Muscle layer of duodenum (tissue), 2 donors: ENCODE results near the gene CNTNAP2.

Experiments used
- H3K27ac ChIP-seq: one replicate; pipeline ENCODE4 v1.7.0; 2013; ENCODE audit warnings: mild to moderate bottlenecking, low read length
- H3K27me3 ChIP-seq: one replicate; pipeline ENCODE4 v1.7.0; 2013; ENCODE audit warnings: low read depth, mild to moderate bottlenecking, control low read depth, low read length
- H3K36me3 ChIP-seq, 2 donors: one replicate each; pipeline ENCODE4 v1.7.0; 2013; ENCODE audit warnings: low read length in 2 of 2, control low read depth in 1 of 2, mild to moderate bottlenecking in 1 of 2; ENCODE audit not compliant: insufficient read depth in 2 of 2, control insufficient read depth in 1 of 2
- H3K4me1 ChIP-seq, 2 donors: one replicate each; pipeline ENCODE4 v1.7.0; 2013; ENCODE audit warnings: low read length in 2 of 2, mild to moderate bottlenecking in 2 of 2, control low read depth in 1 of 2, moderate library complexity in 1 of 2; ENCODE audit not compliant: insufficient read depth in 2 of 2, control insufficient read depth in 1 of 2
- H3K4me3 ChIP-seq, 2 donors: one replicate each; pipeline ENCODE4 v1.7.0; 2013; ENCODE audit warnings: low read length in 2 of 2, low read depth in 1 of 2, mild to moderate bottlenecking in 1 of 2
- H3K9me3 ChIP-seq, 2 donors: one replicate each; pipeline ENCODE4 v1.7.0; 2013; ENCODE audit warnings: low read length in 2 of 2, control low read depth in 1 of 2, mild to moderate bottlenecking in 1 of 2; ENCODE audit not compliant: control insufficient read depth in 1 of 2
- donor health status: healthy.

CNTNAP2 gene

DNA sequence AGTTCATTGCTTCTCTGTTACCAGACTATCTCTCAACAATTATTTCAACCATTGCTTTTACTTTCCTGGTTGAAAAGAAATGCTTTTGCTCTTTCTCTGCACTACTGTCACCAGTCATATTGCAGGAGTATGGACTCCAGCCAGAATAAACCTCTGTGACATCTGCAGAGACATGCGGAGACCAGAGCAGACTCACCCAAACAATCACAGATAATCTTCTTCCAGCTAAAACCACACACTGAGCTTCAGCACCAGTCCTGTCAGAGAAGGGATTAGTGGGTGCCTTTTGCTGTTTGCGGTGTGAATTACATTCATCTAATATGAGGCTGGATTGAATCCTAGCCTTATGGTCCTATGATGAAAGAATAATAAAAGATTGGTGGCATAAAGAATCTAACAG is 258.6 kb downstream of the CNTNAP2 start:
- no peaks in the 10 kb centered on the region for H3K27me3 ChIP-seq
- H3K27ac ChIP-seq: no peak overlapping the region
- H3K4me3 ChIP-seq: no peak overlapping the region
- H3K4me1 ChIP-seq: no peaks in the 10 kb centered on the region
- no peaks in the 10 kb centered on the region for H3K36me3 ChIP-seq
- H3K9me3 ChIP-seq: no peaks in the 10 kb centered on the region

- Histone ChIP-seq H3K4me3 (no peak overlapping the region), H3K27me3 (no peaks in the 10 kb centered on the region), H3K27ac (no peak overlapping the region), H3K36me3 (no peaks in the 10 kb centered on the region), H3K9me3 (no peaks in the 10 kb centered on the region), H3K4me1 (no peaks in the 10 kb centered on the region)
These were observed 261.6 kb downstream of the CNTNAP2 start for GRCh38 chr7:146378196-146378595.

DNA sequence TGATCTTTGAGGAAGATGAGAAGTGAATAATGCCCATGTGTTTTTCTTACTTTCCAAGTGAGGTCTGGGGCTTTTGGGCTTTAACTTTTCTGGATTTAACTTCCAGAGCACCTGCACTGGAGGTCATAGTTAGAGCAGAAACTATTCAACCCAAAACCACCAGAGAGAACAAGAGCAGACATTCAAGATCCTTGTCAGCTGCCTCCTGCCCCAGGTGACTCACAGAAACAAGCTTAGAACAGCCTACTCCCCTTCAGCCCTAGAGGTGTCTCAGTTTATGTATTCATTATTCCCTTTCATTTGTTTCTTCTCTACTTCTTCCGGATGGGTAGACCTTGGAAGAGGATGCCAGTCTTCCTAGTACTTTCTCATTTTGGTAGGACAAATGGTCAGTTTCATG is 270.5 kb downstream of the CNTNAP2 start:
- no peaks in the 10 kb centered on the region for H3K9me3 ChIP-seq
- no peak overlapping the region for H3K27ac ChIP-seq
- H3K36me3 ChIP-seq: no peaks in the 10 kb centered on the region
- no peak overlapping the region for H3K4me3 ChIP-seq
- no peaks in the 10 kb centered on the region for H3K4me1 ChIP-seq
- H3K27me3 ChIP-seq: no peaks in the 10 kb centered on the region

DNA sequence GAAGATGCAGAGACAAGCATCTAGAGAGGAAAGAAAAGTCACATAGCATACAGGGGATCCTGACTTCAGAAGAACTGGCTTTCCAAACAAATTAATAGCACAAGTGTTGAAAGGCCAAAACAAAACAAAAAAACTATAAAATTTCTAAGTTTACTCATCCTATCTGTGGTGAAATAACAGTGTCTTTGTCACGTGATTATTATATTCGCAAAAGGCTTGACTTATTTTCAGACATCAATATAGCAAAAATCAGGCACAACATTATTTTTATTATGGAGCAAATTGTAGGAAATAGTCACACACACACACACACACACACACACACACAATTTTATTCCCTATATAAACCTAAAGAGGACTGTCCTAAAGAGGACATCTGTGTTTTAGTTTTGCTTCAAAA is 272.3 kb downstream of the CNTNAP2 start:
- Histone ChIP-seq H3K9me3 (no peaks in the 10 kb centered on the region), H3K27ac (no peak overlapping the region), H3K4me3 (no peak overlapping the region), H3K4me1 (no peaks in the 10 kb centered on the region), H3K27me3 (no peaks in the 10 kb centered on the region), H3K36me3 (no peaks in the 10 kb centered on the region)

DNA sequence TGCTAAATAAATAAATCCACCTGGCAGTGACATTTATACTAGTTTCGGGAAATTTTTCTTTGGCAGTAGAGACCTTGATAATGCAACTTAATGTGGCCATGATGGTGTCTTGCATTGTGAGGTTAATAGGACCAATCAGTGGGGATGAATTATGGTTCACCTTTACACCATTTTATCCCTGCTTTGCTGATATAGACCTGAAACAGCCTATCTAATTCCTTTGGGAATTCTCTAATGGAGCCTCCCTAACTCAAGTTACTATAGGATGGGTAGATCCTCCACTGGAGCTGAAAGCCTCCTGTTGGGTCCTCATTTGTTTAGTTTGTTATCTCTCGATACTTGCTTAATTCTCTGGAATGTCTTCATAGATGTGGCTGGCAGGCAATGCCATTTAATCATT is 276.7 kb downstream of the CNTNAP2 start:
- Histone ChIP-seq H3K4me1 (no peaks in the 10 kb centered on the region), H3K9me3 (no peaks in the 10 kb centered on the region), H3K27ac (no peak overlapping the region), H3K36me3 (no peaks in the 10 kb centered on the region), H3K27me3 (no peaks in the 10 kb centered on the region), H3K4me3 (no peak overlapping the region)

- Histone ChIP-seq H3K9me3 (no peaks in the 10 kb centered on the region), H3K27ac (no peak overlapping the region), H3K36me3 (no peaks in the 10 kb centered on the region), H3K4me1 (no peaks in the 10 kb centered on the region), H3K27me3 (no peaks in the 10 kb centered on the region), H3K4me3 (no peak overlapping the region)
These were observed 280.5 kb downstream of the CNTNAP2 start for GRCh38 chr7:146397141-146397540.

DNA sequence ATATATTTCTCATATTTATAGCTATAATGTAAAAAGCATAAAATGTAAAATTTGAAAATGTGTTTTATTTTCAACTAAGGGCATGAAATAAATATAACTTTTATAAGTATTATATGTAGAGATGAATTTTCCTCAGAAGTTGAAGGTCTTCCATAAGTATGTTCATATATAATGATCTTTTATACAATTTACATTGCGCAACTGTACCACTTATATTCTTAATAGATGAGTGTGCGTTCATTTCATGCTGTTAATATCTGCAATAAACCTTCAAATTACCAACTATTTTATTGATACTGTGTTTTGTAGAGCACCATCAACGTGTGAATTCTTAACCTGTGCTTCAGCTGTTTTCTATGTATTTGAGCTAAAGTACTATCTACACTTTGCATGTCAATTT is 285.3 kb downstream of the CNTNAP2 start:
- Histone ChIP-seq H3K4me1 (no peaks in the 10 kb centered on the region), H3K27me3 (no peaks in the 10 kb centered on the region), H3K4me3 (no peak overlapping the region), H3K9me3 (no peaks in the 10 kb centered on the region), H3K36me3 (no peaks in the 10 kb centered on the region), H3K27ac (no peak overlapping the region)

DNA sequence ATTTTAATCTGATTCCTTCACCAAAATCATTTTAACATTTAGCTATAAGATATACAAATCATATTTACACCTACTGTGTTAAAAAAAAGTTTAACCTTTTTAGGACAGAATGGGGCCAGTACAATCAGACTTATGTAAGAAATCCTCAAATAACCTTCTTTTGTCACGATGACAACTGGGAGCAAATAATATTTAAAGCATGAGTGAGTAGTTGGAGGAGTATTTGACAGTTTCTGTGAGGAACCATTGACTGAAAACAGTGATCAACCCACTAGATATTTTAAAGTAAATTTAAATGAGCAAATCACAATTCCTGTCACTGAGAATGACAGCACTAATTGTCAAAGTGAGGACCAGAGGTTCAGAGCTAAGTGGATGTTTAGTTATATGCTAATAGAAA is 289.1 kb downstream of the CNTNAP2 start:
- no peaks in the 10 kb centered on the region for H3K27me3 ChIP-seq
- H3K4me1 ChIP-seq: no peaks in the 10 kb centered on the region
- no peak overlapping the region for H3K4me3 ChIP-seq
- no peaks in the 10 kb centered on the region for H3K9me3 ChIP-seq
- no peaks in the 10 kb centered on the region for H3K36me3 ChIP-seq
- H3K27ac ChIP-seq: no peak overlapping the region

DNA sequence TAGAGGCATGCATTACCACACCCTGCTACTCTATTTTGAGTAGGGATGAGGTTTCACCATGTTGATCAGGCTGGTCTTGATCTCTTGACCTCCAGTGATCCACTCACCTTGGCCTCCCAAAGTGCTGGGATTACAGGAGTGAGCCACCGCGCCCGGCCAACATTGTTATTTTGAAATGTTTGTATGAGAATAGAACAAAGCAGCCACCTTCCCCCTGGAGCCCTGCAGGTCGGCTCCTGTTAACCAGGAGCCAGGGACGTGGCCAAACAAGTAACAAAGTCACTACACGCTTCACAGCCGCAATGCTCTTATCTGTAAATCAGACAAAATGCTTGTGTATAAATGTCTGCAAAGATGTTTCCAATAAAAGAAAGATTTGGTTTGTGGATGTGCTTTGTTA is 295.4 kb downstream of the CNTNAP2 start:
- H3K4me3 ChIP-seq: no peak overlapping the region
- H3K36me3 ChIP-seq: no peaks in the 10 kb centered on the region
- no peaks in the 10 kb centered on the region for H3K9me3 ChIP-seq
- H3K27me3 ChIP-seq: no peaks in the 10 kb centered on the region
- no peak overlapping the region for H3K27ac ChIP-seq
- H3K4me1 ChIP-seq: no peaks in the 10 kb centered on the region

- Histone ChIP-seq H3K4me1 (no peaks in the 10 kb centered on the region), H3K36me3 (no peaks in the 10 kb centered on the region), H3K4me3 (no peak overlapping the region), H3K27me3 (no peaks in the 10 kb centered on the region), H3K9me3 (no peaks in the 10 kb centered on the region), H3K27ac (no peak overlapping the region)
These were observed 296.2 kb downstream of the CNTNAP2 start for GRCh38 chr7:146412781-146413180.

DNA sequence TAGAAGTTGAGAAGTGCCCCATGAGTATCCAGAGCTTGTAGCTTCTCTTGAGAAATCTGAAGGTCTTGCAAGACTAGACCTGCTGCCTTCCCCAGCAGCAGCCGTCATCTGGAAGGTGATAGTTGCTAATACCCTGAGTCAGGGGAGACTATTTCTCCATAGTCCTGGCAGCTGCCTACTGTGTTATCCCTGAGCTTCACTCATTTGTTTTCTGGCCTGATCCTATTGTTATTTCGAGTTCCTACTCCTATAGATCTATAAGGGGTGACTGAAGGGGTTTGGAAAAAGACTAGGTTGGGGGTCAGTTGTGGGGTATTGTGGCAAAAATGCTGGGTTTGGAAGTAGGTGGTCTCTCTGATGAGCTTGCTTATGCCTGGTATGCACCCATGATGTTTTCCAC is 297.8 kb downstream of the CNTNAP2 start:
- Histone ChIP-seq H3K36me3 (no peaks in the 10 kb centered on the region), H3K27ac (no peak overlapping the region), H3K4me1 (no peaks in the 10 kb centered on the region), H3K4me3 (no peak overlapping the region), H3K9me3 (no peaks in the 10 kb centered on the region), H3K27me3 (no peaks in the 10 kb centered on the region)

DNA sequence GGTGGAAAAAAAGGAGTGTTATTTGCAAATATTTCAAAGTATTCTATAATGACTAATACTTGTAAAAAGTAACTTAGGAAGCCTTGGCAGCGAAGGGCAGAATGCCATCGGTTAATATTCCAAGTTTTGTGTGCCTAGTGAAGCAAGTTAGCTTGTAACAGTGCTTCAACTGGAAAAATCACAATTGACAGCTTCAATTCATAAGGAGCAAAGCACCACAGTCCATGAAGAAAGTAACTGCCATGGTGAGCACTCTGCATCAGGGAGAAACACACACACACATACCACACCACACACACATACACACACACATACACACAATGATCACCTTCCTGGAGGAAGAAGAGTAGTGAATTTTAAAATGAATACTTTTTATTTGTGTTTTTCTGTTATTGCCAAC is 298.3 kb downstream of the CNTNAP2 start:
- no peaks in the 10 kb centered on the region for H3K4me1 ChIP-seq
- H3K36me3 ChIP-seq: no peaks in the 10 kb centered on the region
- no peak overlapping the region for H3K27ac ChIP-seq
- H3K9me3 ChIP-seq: no peaks in the 10 kb centered on the region
- no peaks in the 10 kb centered on the region for H3K27me3 ChIP-seq
- no peak overlapping the region for H3K4me3 ChIP-seq
